GM10248 (cell line): ENCODE results near the gene NR5A2.

Experiments
- CTCF ChIA-PET: fragments of 300-600 bp; sonication (Branson Sonifier 250); formaldehyde crosslinking; extraction: SDS; loops from one replicate; lab custom pipeline; 2021; ENCODE audit warnings: antibody characterized with exemption; lab: Yijun Ruan, JAX
- POLR2A ChIA-PET: fragments of 350-650 bp; sonication (Branson Sonifier 250); formaldehyde crosslinking; extraction: SDS; loops from one replicate; lab custom pipeline; 2020; ENCODE audit warnings: antibody characterized with exemption; lab: Yijun Ruan, JAX
- DNase-seq: peaks from one replicate; pipeline ENCODE4 v3.0.0; 2012; ENCODE audit errors: extremely low spot score
- CTCF ChIP-seq: IDR thresholded peaks from 2 replicates; pipeline ENCODE4 v1.5.1; 2012; ENCODE audit warnings: mild to moderate bottlenecking, low read depth; ENCODE audit errors: extremely low read depth, missing control alignments, control extremely low read depth

The NR5A2 gene

GRCh38 chr1:200051620-200052019, 24.1 kb downstream of the NR5A2 start:
- DNase-seq, result no peak
- TF ChIP-seq CTCF, result no peak
- CTCF ChIA-PET, result no interaction called here
- POLR2A ChIA-PET, result no interaction called here

- no peak for DNase-seq
- ChIA-PET POLR2A (no interaction called here), CTCF (interaction anchor here (1.3 kb wide), 1 partner anchor 9 kb away, joined by 3 read pairs; no protein-coding TSS in a partner anchor)
- TF ChIP-seq CTCF, result no peak
These were observed 25.6 kb downstream of the NR5A2 start for GRCh38 chr1:200053091-200053490.

- ChIA-PET CTCF (interaction anchor here (1.3 kb wide), 1 partner anchor 9 kb away, joined by 3 read pairs; no protein-coding TSS in a partner anchor), POLR2A (no interaction called here)
- TF ChIP-seq CTCF, result no peak
- DNase-seq, result no peak
These were observed 26.1 kb downstream of the NR5A2 start for GRCh38 chr1:200053646-200054045.

- DNase-seq, result no peak
- CTCF ChIA-PET, result no interaction called here
- POLR2A ChIA-PET, result no interaction called here
- no peak for TF ChIP-seq CTCF
These were observed 30.8 kb downstream of the NR5A2 start for GRCh38 chr1:200058341-200058740.

- no peak for DNase-seq
- CTCF ChIA-PET, result interaction anchor here (0.9 kb wide), 1 partner anchor 8 kb away, joined by 3 read pairs; no protein-coding TSS in a partner anchor
- TF ChIP-seq CTCF, result no peak
- POLR2A ChIA-PET, result no interaction called here
These were observed 34.6 kb downstream of the NR5A2 start for GRCh38 chr1:200062143-200062542.

- TF ChIP-seq CTCF, result no peak
- DNase-seq, result no peak
- POLR2A ChIA-PET, result no interaction called here
- CTCF ChIA-PET, result no interaction called here
These were observed 45.3 kb downstream of the NR5A2 start for GRCh38 chr1:200072636-200073285.
